Prostate gland (tissue), 2 donors: ENCODE results near the gene CABLES1.

ENCODE experiments used
- POLR2A ChIP-seq: fragments of 450-650 bp; IDR thresholded peaks from one replicate; pipeline ENCODE4 v1.6.1; 2016; ENCODE audit warnings: antibody characterized with exemption, mild to moderate bottlenecking
- TF ChIP-seq, protein P1 (sequence below), 4 experiments: fragments of 200-600 bp in 2 of 4; fragments of 450-650 bp in 2 of 4; sonication (generic) in 2 of 4; IDR thresholded peaks; 1 replicate in 3 of 4; 2 replicates in 1 of 4; pipeline ENCODE4 v1.5.1; 2016 to 2019; ENCODE audit warnings: antibody characterized with exemption in 4 of 4, mild to moderate bottlenecking in 2 of 4, moderate library complexity in 2 of 4

DNA sequence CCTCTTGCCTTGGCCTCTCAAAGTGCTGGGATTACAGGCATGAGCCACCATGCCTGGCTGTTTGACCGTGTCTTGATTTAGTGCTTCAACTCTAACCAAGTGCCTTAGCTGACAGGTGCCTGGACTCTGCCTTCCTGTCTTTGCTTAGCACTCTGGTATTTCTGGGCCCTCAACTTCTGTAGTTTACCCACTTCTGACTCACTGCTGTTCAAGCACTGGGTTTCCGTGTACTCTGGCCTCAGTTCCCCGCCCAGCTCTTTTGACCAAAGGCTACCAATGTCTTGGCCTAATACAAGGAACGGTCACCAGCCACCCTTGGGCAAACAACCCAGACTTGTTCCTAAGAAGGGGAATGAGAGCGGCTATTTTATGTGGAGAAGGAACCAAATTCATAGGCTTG, 35.7 kb upstream of the CABLES1 start:
- TF ChIP-seq, protein P1, sequence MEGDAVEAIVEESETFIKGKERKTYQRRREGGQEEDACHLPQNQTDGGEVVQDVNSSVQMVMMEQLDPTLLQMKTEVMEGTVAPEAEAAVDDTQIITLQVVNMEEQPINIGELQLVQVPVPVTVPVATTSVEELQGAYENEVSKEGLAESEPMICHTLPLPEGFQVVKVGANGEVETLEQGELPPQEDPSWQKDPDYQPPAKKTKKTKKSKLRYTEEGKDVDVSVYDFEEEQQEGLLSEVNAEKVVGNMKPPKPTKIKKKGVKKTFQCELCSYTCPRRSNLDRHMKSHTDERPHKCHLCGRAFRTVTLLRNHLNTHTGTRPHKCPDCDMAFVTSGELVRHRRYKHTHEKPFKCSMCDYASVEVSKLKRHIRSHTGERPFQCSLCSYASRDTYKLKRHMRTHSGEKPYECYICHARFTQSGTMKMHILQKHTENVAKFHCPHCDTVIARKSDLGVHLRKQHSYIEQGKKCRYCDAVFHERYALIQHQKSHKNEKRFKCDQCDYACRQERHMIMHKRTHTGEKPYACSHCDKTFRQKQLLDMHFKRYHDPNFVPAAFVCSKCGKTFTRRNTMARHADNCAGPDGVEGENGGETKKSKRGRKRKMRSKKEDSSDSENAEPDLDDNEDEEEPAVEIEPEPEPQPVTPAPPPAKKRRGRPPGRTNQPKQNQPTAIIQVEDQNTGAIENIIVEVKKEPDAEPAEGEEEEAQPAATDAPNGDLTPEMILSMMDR (IDR thresholded peaks at IDR 0.05): no peak
- no peak for TF ChIP-seq POLR2A
